Natural killer cell treated with Interleukin-12 subunit alpha and Interleukin-12 subunit beta and Interleukin-15 and Interleukin-18, amount 100 ng/mL, for 72 hours (primary cell): ENCODE measurements around the gene BAZ2A. TPM values are rescaled to one million over a fixed set of nuclear protein-coding genes. Genes with fewer than 3 reads are reported as not detected.
"Not testable (repeated sequence)": the region's sequence is repeated elsewhere in the genome, so short reads cannot be mapped to it uniquely, and the experiment has no call there.

Experiments used
- ATAC-seq, 2 donors: fragments of 150-1000 bp; cut with Tn5 transposase in 1 of 2; sonication (Bioruptor Pico), chemical (Tn5 transposase) in 1 of 2; 2 replicates each; pipeline ENCODE4 v1.10.0; 2021
- DNase-seq: peaks from one replicate; pipeline ENCODE4 v3.0.0; 2022; ENCODE audit warnings: low spot score
- H3K27ac Mint-ChIP-seq, 2 donors: 1 replicate in 1 of 2; 2 replicates in 1 of 2; pipeline ENCODE4 v1.8.0; 2022; ENCODE audit warnings: mixed read lengths in 2 of 2, mild to moderate bottlenecking in 1 of 2, moderate library complexity in 1 of 2
- H3K27me3 Mint-ChIP-seq, 2 donors: 1 replicate in 1 of 2; 2 replicates in 1 of 2; pipeline ENCODE4 v1.8.0; 2022; ENCODE audit warnings: mixed read lengths in 2 of 2
- H3K36me3 Mint-ChIP-seq: one replicate; pipeline ENCODE4 v1.8.0; 2022; ENCODE audit warnings: mixed read lengths
- H3K4me1 Mint-ChIP-seq, 2 donors: 1 replicate in 1 of 2; 2 replicates in 1 of 2; pipeline ENCODE4 v1.8.0; 2022; ENCODE audit warnings: low read depth in 2 of 2, mixed read lengths in 2 of 2, mild to moderate bottlenecking in 1 of 2
- H3K4me3 Mint-ChIP-seq: one replicate; pipeline ENCODE4 v1.8.0; 2022; ENCODE audit warnings: mixed read lengths
- H3K9me3 Mint-ChIP-seq: 2 replicates; pipeline ENCODE4 v1.8.0; 2022; ENCODE audit warnings: mixed read lengths
- total RNA-seq, 2 donors: library from RNA; stranded (reverse); gene quantifications; one replicate each; pipeline ENCODE4 v1.2.3, GENCODE V29; 2022

BAZ2A gene
- 100 to 1,000 TPM; 140 to 153 TPM for total RNA-seq

- H3K4me1 Mint-ChIP-seq, result peaks cover 66 to 72% of the 10 kb centered on the region in 2 donors
- peak; percentile 88 for DNase-seq
- H3K36me3 Mint-ChIP-seq, result peaks cover 6% of the 10 kb centered on the region
- H3K27me3 Mint-ChIP-seq, result no peaks in the 10 kb centered on the region
- no peaks in the 10 kb centered on the region for H3K9me3 Mint-ChIP-seq
- ATAC-seq, result peak; percentile 85 to 88
- peak within 1 kb of the TSS; percentile 82 to 97 for H3K27ac Mint-ChIP-seq
- peak within 1 kb of the TSS; percentile 90 for H3K4me3 Mint-ChIP-seq
Measured at GRCh38 chr12:56630180-56630632, at the start of gene BAZ2A. Gene BAZ2A, minus strand, starts transcription at chr12:56630326. Its CDS starts 12,796 bp downstream, at chr12:56617530.

GRCh38 chr12:56678852-56679251, 48.7 kb upstream of the BAZ2A start:
- peaks cover 27 to 40% of the 10 kb centered on the region in 2 donors for H3K4me1 Mint-ChIP-seq
- H3K36me3 Mint-ChIP-seq, result peaks cover 6% of the 10 kb centered on the region
- H3K4me3 Mint-ChIP-seq, result no peak overlapping the region
- no peak for DNase-seq
- peak overlapping the region; percentile 51 to 70 for H3K27ac Mint-ChIP-seq
- no peaks in the 10 kb centered on the region for H3K27me3 Mint-ChIP-seq
- no peak for ATAC-seq
- no peaks in the 10 kb centered on the region for H3K9me3 Mint-ChIP-seq

- no peak overlapping the region for H3K27ac Mint-ChIP-seq
Measured at GRCh38 chr12:56677680-56678079, 47.6 kb upstream of the BAZ2A start.

GRCh38 chr12:56676851-56677580, 46.9 kb upstream of the BAZ2A start:
- H3K4me3 Mint-ChIP-seq, result no peak overlapping the region
- peaks cover 5% of the 10 kb centered on the region for H3K36me3 Mint-ChIP-seq
- no peak overlapping the region for H3K27ac Mint-ChIP-seq
- H3K9me3 Mint-ChIP-seq, result no peaks in the 10 kb centered on the region
- no peak for ATAC-seq
- no peaks in the 10 kb centered on the region for H3K27me3 Mint-ChIP-seq
- H3K4me1 Mint-ChIP-seq, result peaks cover 22 to 38% of the 10 kb centered on the region in 2 donors
- DNase-seq, result no peak

More at GRCh38 chr12:56677680-56678079, 47.6 kb upstream of the BAZ2A start:
- Mint-ChIP-seq H3K4me1 (peaks cover 26 to 42% of the 10 kb centered on the region in 2 donors), H3K36me3 (peaks cover 5% of the 10 kb centered on the region), H3K9me3 (no peaks in the 10 kb centered on the region), H3K4me3 (no peak overlapping the region), H3K27me3 (no peaks in the 10 kb centered on the region)
- DNase-seq (no peak), ATAC-seq (peak in 1 of 2 donors; percentile 71)

GRCh38 chr12:56671608-56672007, 41.5 kb upstream of the BAZ2A start:
- peak overlapping the region; percentile 56 to 70 for H3K27ac Mint-ChIP-seq
- DNase-seq (no peak), ATAC-seq (no peak)
- H3K4me3 Mint-ChIP-seq, result no peak overlapping the region
- peaks cover 14% of the 10 kb centered on the region for H3K36me3 Mint-ChIP-seq
- peaks cover 9 to 19% of the 10 kb centered on the region in 2 donors for H3K4me1 Mint-ChIP-seq
- H3K27me3 Mint-ChIP-seq, result no peaks in the 10 kb centered on the region
- no peaks in the 10 kb centered on the region for H3K9me3 Mint-ChIP-seq

GRCh38 chr12:56670836-56671235, 40.7 kb upstream of the BAZ2A start:
- ATAC-seq, result no peak
- no peak overlapping the region for H3K27ac Mint-ChIP-seq
- H3K4me1 Mint-ChIP-seq, result peaks cover 5 to 19% of the 10 kb centered on the region in 2 donors
- no peak overlapping the region for H3K4me3 Mint-ChIP-seq
- H3K27me3 Mint-ChIP-seq, result no peaks in the 10 kb centered on the region
- no peak for DNase-seq
- H3K9me3 Mint-ChIP-seq, result no peaks in the 10 kb centered on the region
- peaks cover 14% of the 10 kb centered on the region for H3K36me3 Mint-ChIP-seq

- Mint-ChIP-seq H3K36me3 (peaks cover 20% of the 10 kb centered on the region), H3K4me1 (peaks cover 5 to 14% of the 10 kb centered on the region in 2 donors), H3K9me3 (no peaks in the 10 kb centered on the region), H3K4me3 (no peak overlapping the region), H3K27me3 (no peaks in the 10 kb centered on the region), H3K27ac (no peak overlapping the region)
- DNase-seq, result no peak
- no peak for ATAC-seq
Measured at GRCh38 chr12:56668197-56668457, 38.0 kb upstream of the BAZ2A start.

GRCh38 chr12:56661979-56662638, 32.0 kb upstream of the BAZ2A start:
- peak overlapping the region in 1 of 2 donors; percentile 44 for H3K27ac Mint-ChIP-seq
- ATAC-seq (no peak), DNase-seq (no peak)
- H3K27me3 Mint-ChIP-seq, result no peaks in the 10 kb centered on the region
- H3K4me3 Mint-ChIP-seq, result no peak overlapping the region
- H3K9me3 Mint-ChIP-seq, result no peaks in the 10 kb centered on the region
- no peaks in the 10 kb centered on the region for H3K4me1 Mint-ChIP-seq
- peaks cover 9% of the 10 kb centered on the region for H3K36me3 Mint-ChIP-seq

GRCh38 chr12:56661560-56661959, 31.4 kb upstream of the BAZ2A start:
- Mint-ChIP-seq H3K4me3 (no peak overlapping the region), H3K36me3 (peaks cover 9% of the 10 kb centered on the region), H3K9me3 (no peaks in the 10 kb centered on the region), H3K27me3 (no peaks in the 10 kb centered on the region), H3K27ac (peak overlapping the region in 1 of 2 donors; percentile 44), H3K4me1 (no peaks in the 10 kb centered on the region)
- DNase-seq (no peak), ATAC-seq (peak in 1 of 2 donors; percentile 50)

- peaks cover 14% of the 10 kb centered on the region for H3K36me3 Mint-ChIP-seq
- DNase-seq (no peak), ATAC-seq (no peak)
- H3K9me3 Mint-ChIP-seq, result peaks cover 3% of the 10 kb centered on the region
- no peaks in the 10 kb centered on the region for H3K27me3 Mint-ChIP-seq
- no peak overlapping the region for H3K27ac Mint-ChIP-seq
- H3K4me1 Mint-ChIP-seq, result no peaks in the 10 kb centered on the region
- no peak overlapping the region for H3K4me3 Mint-ChIP-seq
Measured at GRCh38 chr12:56658921-56659320, 28.8 kb upstream of the BAZ2A start.

GRCh38 chr12:56657416-56658379, 27.6 kb upstream of the BAZ2A start:
- ATAC-seq (peak; percentile 84 to 93), DNase-seq (no peak)
- H3K4me1 Mint-ChIP-seq, result no peaks in the 10 kb centered on the region
- peak overlapping the region; percentile 25 to 66 for H3K27ac Mint-ChIP-seq
- H3K4me3 Mint-ChIP-seq, result peak overlapping the region; percentile 38
- H3K36me3 Mint-ChIP-seq, result peaks cover 17% of the 10 kb centered on the region
- H3K27me3 Mint-ChIP-seq, result no peaks in the 10 kb centered on the region
- peaks cover 6% of the 10 kb centered on the region for H3K9me3 Mint-ChIP-seq

GRCh38 chr12:56653781-56654180, 23.7 kb upstream of the BAZ2A start:
- DNase-seq, H3K4me1 Mint-ChIP-seq, H3K9me3 Mint-ChIP-seq, H3K27me3 Mint-ChIP-seq, H3K4me3 Mint-ChIP-seq, H3K27ac Mint-ChIP-seq, ATAC-seq: not testable (repeated sequence)
- H3K36me3 Mint-ChIP-seq, result peaks cover 20% of the 10 kb centered on the region

- not testable (repeated sequence) for H3K4me3 Mint-ChIP-seq, H3K27me3 Mint-ChIP-seq, H3K9me3 Mint-ChIP-seq, ATAC-seq, H3K27ac Mint-ChIP-seq, DNase-seq
- Mint-ChIP-seq H3K4me1 (peaks cover 22 to 28% of the 10 kb centered on the region in 2 donors), H3K36me3 (peaks cover 28% of the 10 kb centered on the region)
Measured at GRCh38 chr12:56648023-56648422, 17.9 kb upstream of the BAZ2A start.
